DLD1 (cell line): ENCODE measurements around the gene ZSCAN26.

Source experiments
- in situ Hi-C: cut with HindIII; loops from 2 replicates; pipeline ENCODE4 v1.10.0; 2017; ENCODE audit warnings: low sequenced_read_pairs

Gene ZSCAN26

GRCh38 chr6:28266962-28267694 is at the start of gene ZSCAN26:
TSS of gene ZSCAN26 (plus strand) at chr6:28267143. CDS start at chr6:28271920, 4,777 bp downstream.
- in situ Hi-C loops: no loop called here

- in situ Hi-C loops: no loop called here
These were observed 49.1 kb upstream of the ZSCAN26 start for GRCh38 chr6:28217890-28218289.

- in situ Hi-C loops: no loop called here
These were observed 48.4 kb upstream of the ZSCAN26 start for GRCh38 chr6:28218312-28219248.

- in situ Hi-C loops: no loop called here
These were observed 46.4 kb upstream of the ZSCAN26 start for GRCh38 chr6:28220257-28221133.

DNA sequence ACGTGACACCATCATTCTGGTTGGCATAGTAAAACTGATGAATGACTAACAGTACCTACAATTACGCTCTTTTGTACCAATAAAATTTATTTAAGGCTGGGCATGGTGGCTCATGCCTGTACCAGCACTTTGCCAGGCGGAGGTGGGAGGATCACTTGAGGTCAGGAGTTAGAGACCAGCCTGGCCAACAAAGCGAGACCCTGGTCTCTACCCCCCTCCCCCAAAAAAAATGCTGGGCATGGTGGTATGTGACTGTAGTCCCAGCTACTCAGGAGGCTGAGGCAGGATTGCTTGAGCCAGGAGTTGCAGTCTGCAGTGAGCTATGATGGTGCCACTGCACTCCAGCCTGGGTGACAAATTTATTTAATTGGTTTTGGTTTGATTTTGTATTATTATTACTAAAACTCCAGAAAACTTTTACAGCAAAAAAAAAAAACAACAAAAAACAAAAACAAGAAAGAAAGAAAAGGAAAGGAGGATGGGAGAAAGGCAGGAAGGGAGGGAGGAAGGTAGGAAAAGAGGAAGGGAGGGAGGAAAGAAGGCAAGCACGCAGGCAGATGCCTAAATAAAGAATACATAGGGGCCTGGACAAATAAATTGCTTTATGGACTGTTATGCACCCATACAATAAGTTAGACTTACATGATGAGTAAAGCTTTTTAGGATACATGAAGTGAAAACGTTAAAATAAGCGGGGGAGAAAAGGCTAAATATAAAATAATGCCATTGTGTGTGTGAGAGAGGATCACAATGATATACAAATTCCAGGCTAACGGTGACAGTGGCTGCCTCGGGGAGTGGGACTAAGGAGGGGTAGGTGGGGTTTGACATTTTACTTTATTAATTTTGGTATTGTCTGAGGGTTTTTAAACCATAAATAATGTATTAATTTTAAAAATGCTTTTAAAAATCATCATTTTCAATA is 42.5 kb upstream of the ZSCAN26 start:
- in situ Hi-C loops: no loop called here

GRCh38 chr6:28225056-28225834 is 41.7 kb upstream of the ZSCAN26 start, which contains the start of gene ZSCAN9:
TSS of gene ZSCAN9 (plus strand) at chr6:28225275. CDS start at chr6:28227085, 1,810 bp downstream.
- in situ Hi-C loops: no loop called here

DNA sequence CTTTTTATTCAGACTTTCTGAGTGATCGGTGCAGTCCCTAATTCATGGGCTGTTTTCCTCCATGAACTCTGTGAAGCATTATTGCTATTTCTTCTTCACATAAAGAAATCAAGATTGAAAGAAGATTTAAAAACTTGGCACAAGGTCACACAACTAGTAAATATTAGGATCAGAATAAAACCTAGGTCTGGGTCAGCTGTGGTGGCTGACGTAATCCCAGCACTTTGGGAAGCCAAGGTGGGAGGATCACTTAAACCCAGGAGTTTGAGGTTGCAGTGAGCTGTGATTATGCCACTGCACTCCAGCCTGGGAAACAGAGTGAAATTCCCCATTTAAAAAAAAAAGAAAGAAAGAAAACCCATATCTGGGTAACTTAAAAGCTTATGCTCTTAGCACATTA is 40.5 kb upstream of the ZSCAN26 start:
- in situ Hi-C loops: no loop called here

- in situ Hi-C loops: no loop called here
These were observed 34.2 kb upstream of the ZSCAN26 start for GRCh38 chr6:28232785-28233184.

- in situ Hi-C loops: no loop called here
These were observed 31.0 kb upstream of the ZSCAN26 start for GRCh38 chr6:28235912-28236452.

DNA sequence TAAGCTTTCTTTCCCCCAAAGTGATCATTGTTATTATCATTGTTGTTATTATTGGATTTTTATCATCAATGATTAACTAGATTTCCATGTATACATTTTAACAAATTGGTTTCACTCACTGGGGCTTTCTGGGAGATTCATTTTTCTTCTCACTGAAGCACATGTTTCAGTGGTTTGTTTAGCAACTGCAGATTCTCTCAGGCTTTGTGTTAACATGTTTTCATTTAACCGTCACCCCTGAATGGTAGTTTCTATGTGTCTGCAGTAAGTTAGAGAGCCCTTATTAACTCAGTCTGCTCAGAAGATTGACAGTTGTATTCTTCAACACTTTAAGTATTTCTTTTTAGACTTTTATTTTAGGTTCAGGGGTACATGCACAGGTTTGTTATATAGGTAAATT is 27.3 kb upstream of the ZSCAN26 start:
- in situ Hi-C loops: no loop called here

GRCh38 chr6:28240471-28240870 is 26.5 kb upstream of the ZSCAN26 start:
- in situ Hi-C loops: no loop called here

DNA sequence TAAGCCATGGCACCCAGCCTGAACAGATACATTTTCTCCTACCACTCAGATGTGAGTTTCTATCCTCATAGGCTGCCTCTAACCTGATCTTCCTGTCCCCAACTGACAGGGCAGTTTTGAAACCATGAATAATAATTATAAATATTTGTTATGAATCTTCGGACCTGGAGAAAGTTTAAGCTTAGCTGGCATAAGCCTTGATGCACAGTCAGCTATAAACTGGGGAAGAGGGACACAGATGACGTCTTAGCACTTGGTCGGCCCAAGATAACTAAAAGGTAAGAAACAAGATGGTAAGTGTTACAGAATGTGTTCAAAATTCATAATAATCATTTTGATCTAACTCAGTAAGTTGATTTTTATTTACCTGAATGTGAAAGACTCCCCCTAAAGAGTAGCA is 23.0 kb upstream of the ZSCAN26 start:
- in situ Hi-C loops: no loop called here

DNA sequence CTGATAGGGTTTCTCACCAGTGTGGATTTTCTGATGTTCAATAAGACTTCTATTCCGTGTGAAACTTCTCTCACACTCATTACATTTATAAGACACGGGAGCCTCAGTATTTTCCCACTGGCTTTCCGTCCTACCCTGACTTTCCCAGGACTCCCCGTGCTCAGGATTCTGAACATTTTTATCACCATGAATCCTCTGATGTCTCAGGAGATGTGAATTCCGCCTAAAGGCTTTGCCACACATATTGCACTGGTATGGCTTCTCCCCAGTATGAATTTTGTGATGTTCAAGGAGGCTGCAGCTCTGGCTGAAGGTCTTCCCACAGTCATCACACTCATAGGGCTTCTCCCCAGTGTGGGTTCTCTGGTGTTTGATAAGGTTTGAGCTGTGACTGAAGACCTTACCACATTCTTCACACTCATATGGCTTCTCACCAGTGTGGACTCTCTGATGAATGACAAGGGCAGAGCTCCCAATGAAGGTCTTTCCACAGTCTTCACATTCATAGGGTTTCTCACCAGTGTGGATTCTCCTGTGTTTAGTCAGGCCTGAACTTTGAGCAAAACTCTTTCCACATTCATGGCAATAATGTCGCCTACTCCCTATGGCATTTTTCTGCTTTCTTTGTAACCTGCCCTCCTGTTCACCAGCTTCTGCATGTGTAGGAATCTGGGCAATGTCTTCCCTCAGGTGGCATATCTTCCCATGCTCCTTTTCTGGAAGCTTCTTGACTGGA is 21.6 kb upstream of the ZSCAN26 start:
- in situ Hi-C loops: no loop called here

DNA sequence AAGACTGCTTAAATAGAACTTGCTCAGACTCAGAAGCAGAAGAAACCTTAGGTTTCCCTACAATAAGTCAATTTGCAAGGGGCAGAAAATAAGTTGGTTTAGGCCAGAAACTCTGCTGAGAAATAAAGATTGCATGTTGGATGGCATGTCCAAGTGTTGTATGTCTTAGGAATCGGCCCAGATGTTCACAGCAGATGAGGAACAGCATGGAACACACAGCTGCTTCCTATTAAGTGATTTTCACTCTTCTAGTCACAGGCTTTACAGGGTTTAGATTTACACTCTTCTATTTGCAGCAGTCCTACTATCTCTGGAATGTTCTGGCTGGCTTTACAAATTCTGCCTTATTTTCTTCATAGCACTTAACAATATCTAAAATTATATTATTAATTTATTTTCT is 18.0 kb upstream of the ZSCAN26 start:
- in situ Hi-C loops: no loop called here

DNA sequence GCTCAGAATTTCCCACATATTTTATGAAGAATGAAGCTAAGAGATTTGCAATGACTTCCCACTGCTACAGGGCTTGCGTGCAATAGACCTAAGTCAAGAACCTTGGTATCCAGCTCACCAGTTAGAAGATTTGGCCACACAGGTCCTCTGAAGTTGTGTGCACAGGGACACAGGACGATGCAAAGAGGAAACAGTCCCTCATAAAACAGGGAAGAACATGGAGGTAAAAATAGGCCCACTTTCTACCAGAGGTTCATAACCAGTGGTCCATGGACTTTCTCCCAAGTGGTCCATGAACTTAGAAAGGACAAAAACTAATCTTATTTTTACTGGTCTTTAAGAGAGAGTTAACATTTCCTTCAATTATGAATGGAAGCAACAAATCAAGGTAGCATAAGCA is 16.2 kb upstream of the ZSCAN26 start:
- in situ Hi-C loops: no loop called here

DNA sequence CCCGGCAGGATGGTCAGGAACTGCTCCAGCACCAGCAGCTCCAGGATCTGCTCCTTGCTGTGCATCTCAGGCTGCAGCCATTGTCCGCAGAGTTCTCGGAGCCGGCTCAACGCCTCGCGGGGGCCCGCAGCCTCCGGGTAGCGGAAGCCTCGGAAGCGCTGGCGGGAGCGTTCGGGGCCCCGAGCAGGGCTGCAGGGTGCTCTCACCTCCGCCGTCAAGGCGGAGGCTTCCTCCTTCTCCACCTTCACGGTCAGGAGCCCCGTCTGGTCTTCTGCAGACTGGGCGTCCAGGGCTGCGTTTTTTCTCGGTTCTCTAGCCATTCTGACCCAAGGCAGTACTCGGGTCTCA is 15.3 kb upstream of the ZSCAN26 start:
- in situ Hi-C loops: no loop called here

DNA sequence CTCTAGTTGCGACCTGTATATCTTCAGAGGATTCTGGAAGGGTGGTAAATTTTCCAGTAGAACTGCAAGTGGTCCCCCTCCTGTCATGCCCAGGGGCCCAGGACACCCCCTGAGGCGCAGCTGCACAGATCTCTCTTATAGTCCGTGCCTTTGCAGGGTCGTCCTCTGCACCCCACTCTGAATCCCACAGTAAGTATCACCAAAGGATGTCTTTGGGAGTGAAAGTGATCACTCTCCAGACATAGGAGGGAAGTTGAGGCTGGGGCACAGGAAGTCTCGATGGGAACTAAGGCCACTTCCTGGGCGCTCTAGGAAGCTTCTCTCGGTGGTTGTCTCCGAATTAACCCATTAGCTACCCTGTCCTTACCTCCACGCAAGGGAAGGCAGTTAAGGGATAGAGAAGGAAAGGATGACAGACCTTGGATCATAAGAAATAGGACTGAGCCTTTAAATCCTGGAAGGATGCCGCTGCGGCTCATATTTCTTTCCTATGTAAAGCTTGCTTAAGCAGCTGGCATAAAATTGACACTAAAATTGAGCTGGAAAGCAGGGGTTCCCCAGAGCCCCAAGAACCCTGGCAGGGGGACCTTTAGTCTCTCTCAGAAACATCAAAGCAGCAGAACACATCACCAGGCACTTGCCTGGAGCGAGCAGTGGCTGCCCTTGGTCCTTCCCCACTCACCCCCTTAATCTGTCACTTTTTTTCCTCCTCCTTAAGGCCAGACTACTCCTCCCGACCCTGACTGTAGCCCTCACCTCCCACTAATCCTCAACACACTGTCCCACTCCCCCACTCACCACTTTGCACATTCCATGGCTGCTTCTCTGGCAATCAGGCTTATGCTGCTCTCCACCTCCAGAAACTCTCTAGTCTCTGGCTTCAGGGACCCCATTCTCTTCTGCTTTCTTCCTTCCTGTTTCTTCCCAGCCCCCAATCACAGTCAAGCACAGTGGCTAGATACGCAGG is 14.7 kb upstream of the ZSCAN26 start, which contains the start of gene ZKSCAN4:
Gene ZKSCAN4, minus strand, starts transcription at position 261 of the 967 bp plus-strand sequence. CDS start 289 bp downstream, outside the sequence.
- in situ Hi-C loops: no loop called here
